ENCODE results near the gene FMNL1.

- no peak for TF ChIP-seq POLR2A (IDR thresholded peaks at IDR 0.05)
- TF ChIP-seq, protein P1, sequence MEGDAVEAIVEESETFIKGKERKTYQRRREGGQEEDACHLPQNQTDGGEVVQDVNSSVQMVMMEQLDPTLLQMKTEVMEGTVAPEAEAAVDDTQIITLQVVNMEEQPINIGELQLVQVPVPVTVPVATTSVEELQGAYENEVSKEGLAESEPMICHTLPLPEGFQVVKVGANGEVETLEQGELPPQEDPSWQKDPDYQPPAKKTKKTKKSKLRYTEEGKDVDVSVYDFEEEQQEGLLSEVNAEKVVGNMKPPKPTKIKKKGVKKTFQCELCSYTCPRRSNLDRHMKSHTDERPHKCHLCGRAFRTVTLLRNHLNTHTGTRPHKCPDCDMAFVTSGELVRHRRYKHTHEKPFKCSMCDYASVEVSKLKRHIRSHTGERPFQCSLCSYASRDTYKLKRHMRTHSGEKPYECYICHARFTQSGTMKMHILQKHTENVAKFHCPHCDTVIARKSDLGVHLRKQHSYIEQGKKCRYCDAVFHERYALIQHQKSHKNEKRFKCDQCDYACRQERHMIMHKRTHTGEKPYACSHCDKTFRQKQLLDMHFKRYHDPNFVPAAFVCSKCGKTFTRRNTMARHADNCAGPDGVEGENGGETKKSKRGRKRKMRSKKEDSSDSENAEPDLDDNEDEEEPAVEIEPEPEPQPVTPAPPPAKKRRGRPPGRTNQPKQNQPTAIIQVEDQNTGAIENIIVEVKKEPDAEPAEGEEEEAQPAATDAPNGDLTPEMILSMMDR (IDR thresholded peaks at IDR 0.05) = peak; percentile 97 to 99 (median 99)
- TF ChIP-seq EP300 (IDR thresholded peaks at IDR 0.05) = peak in 1 of 2 donors; percentile 74
Measured at GRCh38 chr17:45197555-45198334, 23.9 kb upstream of the FMNL1 start.
